ENCODE results near the gene RASSF1. TPM values are rescaled to one million over a fixed set of nuclear protein-coding genes. Genes with fewer than 3 reads are reported as not detected.

Gene RASSF1
- total RNA-seq, 1 donor from 2014 or later = 13.8 TPM

GRCh38 chr3:50323614-50324199 is 16.9 kb downstream of the RASSF1 start:
- peak overlapping the region; percentile 67 for H3K27ac Mint-ChIP-seq
- H3K9me3 Mint-ChIP-seq = no peaks in the 10 kb centered on the region
- no peaks in the 10 kb centered on the region for H3K27me3 Mint-ChIP-seq
- no peak for DNase-seq (ENCODE audit: extremely low spot score, unreplicated experiment)
- H3K36me3 Mint-ChIP-seq = peaks cover 4% of the 10 kb centered on the region
- H3K4me1 Mint-ChIP-seq (ENCODE audit: unreplicated experiment) = peaks cover 25% of the 10 kb centered on the region
- H3K4me3 Mint-ChIP-seq = no peak overlapping the region
- TF ChIP-seq CTCF (conservative IDR thresholded peaks at IDR 0.05) = peak; percentile 29

- no peak for DNase-seq (ENCODE audit: extremely low spot score, unreplicated experiment)
- Mint-ChIP-seq H3K9me3 (no peaks in the 10 kb centered on the region), H3K27me3 (no peaks in the 10 kb centered on the region), H3K4me1 (ENCODE audit: unreplicated experiment) (peaks cover 25% of the 10 kb centered on the region), H3K27ac (peak overlapping the region; percentile 67), H3K4me3 (peak overlapping the region; percentile 89), H3K36me3 (peaks cover 7% of the 10 kb centered on the region)
- TF ChIP-seq CTCF (conservative IDR thresholded peaks at IDR 0.05) = no peak
These were observed 17.5 kb downstream of the RASSF1 start for GRCh38 chr3:50323092-50323600.

GRCh38 chr3:50322386-50323091 is 18.1 kb downstream of the RASSF1 start, which contains the start of gene HYAL2:
HYAL2 (minus strand) TSS chr3:50322745; CDS start chr3:50320489, 2,256 bp downstream.
- Mint-ChIP-seq H3K4me3 (peak within 1 kb of the TSS; percentile 89), H3K36me3 (peaks cover 7% of the 10 kb centered on the region), H3K9me3 (no peaks in the 10 kb centered on the region), H3K27me3 (no peaks in the 10 kb centered on the region), H3K27ac (peak within 1 kb of the TSS; percentile 95), H3K4me1 (ENCODE audit: unreplicated experiment) (peaks cover 25% of the 10 kb centered on the region)
- no peak for DNase-seq (ENCODE audit: extremely low spot score, unreplicated experiment)
- no peak for TF ChIP-seq CTCF (conservative IDR thresholded peaks at IDR 0.05)

GRCh38 chr3:50322115-50322385 is 18.6 kb downstream of the RASSF1 start:
- H3K27ac Mint-ChIP-seq = no peak overlapping the region

More at GRCh38 chr3:50322115-50322385, 18.6 kb downstream of the RASSF1 start:
- H3K4me1 Mint-ChIP-seq (ENCODE audit: unreplicated experiment) = peaks cover 27% of the 10 kb centered on the region
- H3K9me3 Mint-ChIP-seq = no peaks in the 10 kb centered on the region
- peak overlapping the region; percentile 89 for H3K4me3 Mint-ChIP-seq
- H3K36me3 Mint-ChIP-seq = peaks cover 7% of the 10 kb centered on the region
- no peaks in the 10 kb centered on the region for H3K27me3 Mint-ChIP-seq
- no peak for DNase-seq (ENCODE audit: extremely low spot score, unreplicated experiment)
- TF ChIP-seq CTCF (conservative IDR thresholded peaks at IDR 0.05) = no peak
